Measurements from ENCODE around the gene CLPTM1L. TPM values are rescaled to one million over a fixed set of nuclear protein-coding genes. Genes with fewer than 3 reads are reported as not detected.

The CLPTM1L gene
- total and polyA plus RNA-seq, 9 of the 15 experiments (the other 6 are each of a cell fraction or from before 2014, with no cell fraction given): 3.5 to 217 (median 177) TPM

- TF ChIP-seq, protein P1, sequence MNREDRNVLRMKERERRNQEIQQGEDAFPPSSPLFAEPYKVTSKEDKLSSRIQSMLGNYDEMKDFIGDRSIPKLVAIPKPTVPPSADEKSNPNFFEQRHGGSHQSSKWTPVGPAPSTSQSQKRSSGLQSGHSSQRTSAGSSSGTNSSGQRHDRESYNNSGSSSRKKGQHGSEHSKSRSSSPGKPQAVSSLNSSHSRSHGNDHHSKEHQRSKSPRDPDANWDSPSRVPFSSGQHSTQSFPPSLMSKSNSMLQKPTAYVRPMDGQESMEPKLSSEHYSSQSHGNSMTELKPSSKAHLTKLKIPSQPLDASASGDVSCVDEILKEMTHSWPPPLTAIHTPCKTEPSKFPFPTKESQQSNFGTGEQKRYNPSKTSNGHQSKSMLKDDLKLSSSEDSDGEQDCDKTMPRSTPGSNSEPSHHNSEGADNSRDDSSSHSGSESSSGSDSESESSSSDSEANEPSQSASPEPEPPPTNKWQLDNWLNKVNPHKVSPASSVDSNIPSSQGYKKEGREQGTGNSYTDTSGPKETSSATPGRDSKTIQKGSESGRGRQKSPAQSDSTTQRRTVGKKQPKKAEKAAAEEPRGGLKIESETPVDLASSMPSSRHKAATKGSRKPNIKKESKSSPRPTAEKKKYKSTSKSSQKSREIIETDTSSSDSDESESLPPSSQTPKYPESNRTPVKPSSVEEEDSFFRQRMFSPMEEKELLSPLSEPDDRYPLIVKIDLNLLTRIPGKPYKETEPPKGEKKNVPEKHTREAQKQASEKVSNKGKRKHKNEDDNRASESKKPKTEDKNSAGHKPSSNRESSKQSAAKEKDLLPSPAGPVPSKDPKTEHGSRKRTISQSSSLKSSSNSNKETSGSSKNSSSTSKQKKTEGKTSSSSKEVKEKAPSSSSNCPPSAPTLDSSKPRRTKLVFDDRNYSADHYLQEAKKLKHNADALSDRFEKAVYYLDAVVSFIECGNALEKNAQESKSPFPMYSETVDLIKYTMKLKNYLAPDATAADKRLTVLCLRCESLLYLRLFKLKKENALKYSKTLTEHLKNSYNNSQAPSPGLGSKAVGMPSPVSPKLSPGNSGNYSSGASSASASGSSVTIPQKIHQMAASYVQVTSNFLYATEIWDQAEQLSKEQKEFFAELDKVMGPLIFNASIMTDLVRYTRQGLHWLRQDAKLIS (CRISPR knock-in tag; IDR thresholded peaks at IDR 0.05): no peak
These were observed 39.0 kb upstream of the CLPTM1L start (continued) for GRCh38 chr5:1383886-1384401.

GRCh38 chr5:1383344-1383743 lies 38.4 kb upstream of the CLPTM1L start:
- intact Hi-C loops (cut with micrococcal nuclease) (loop anchor here (10.0 kb wide), 1 partner anchor 261 kb away; no protein-coding TSS in a partner anchor), in situ Hi-C loops (cut with MboI) (no loop called here)
- no peak overlapping the region for H3K4me3 ChIP-seq
- H4K20me1 ChIP-seq (replicated peaks; ENCODE audit: control insufficient read depth, insufficient read depth, low read length): peaks cover 10% of the 10 kb centered on the region; the same call in 1 of the 2 replicates
- DNase-seq (ENCODE audit: extremely low read depth in 1 of 4, low spot score in 3 of 4) (no peak), FAIRE-seq (no peak), ATAC-seq (no peak)
- ChIA-PET CTCF (ENCODE audit: low intra/inter-chr PET ratio) (no interaction called here), POLR2A (no interaction called here)
- H3K27me3 ChIP-seq (ENCODE audit: control insufficient read depth in 2 of 2, insufficient read depth in 2 of 2, low read length in 2 of 2): peaks cover 57 to 91% of the 10 kb centered on the region in 2 experiments
- TF ChIP-seq ZNF212 (CRISPR knock-in tag; IDR thresholded peaks at IDR 0.05) (no peak), CTBP1 (IDR thresholded peaks at IDR 0.05; ENCODE audit: borderline replicate concordance) (no peak), ZNF408 (CRISPR knock-in tag; IDR thresholded peaks at IDR 0.05; ENCODE audit: low read depth) (no peak)
- TF ChIP-seq, protein P2, sequence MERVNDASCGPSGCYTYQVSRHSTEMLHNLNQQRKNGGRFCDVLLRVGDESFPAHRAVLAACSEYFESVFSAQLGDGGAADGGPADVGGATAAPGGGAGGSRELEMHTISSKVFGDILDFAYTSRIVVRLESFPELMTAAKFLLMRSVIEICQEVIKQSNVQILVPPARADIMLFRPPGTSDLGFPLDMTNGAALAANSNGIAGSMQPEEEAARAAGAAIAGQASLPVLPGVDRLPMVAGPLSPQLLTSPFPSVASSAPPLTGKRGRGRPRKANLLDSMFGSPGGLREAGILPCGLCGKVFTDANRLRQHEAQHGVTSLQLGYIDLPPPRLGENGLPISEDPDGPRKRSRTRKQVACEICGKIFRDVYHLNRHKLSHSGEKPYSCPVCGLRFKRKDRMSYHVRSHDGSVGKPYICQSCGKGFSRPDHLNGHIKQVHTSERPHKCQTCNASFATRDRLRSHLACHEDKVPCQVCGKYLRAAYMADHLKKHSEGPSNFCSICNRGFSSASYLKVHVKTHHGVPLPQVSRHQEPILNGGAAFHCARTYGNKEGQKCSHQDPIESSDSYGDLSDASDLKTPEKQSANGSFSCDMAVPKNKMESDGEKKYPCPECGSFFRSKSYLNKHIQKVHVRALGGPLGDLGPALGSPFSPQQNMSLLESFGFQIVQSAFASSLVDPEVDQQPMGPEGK (CRISPR knock-in tag; IDR thresholded peaks at IDR 0.05; ENCODE audit: borderline replicate concordance): no peak
- H3K9ac ChIP-seq (ENCODE audit: insufficient read depth in 1 of 2, low read depth in 2 of 2, low read length in 2 of 2): no peak overlapping the region
- no peaks in the 10 kb centered on the region for H3K79me2 ChIP-seq (ENCODE audit: control insufficient read depth, insufficient read depth, low read length)
- H3K9me3 ChIP-seq (replicated peaks; ENCODE audit: control insufficient read depth, insufficient read depth, low read depth, low read length): 0 out of 2 replicates have a peak, but pooled peaks cover 6% of the 10 kb centered on the region
- no peaks in the 10 kb centered on the region for H3K36me3 ChIP-seq (ENCODE audit: control insufficient read depth, insufficient read depth, low read length)
- WGBS (ENCODE audit: insufficient coverage, low coverage, missing lambda C conversion rate): 2% methylated on average over 17 of the region's 17 CpGs
- no peak overlapping the region for H3K27ac ChIP-seq (ENCODE audit: extremely low read depth, low read depth, low read length)
- H3K4me2 ChIP-seq (ENCODE audit: insufficient read depth, low read length): no peak overlapping the region
- BruUV-seq (replicated peaks): no TSS peak
- peaks cover 4 to 26% of the 10 kb centered on the region in 2 experiments; a peak in 3 of 5 replicates for H3K4me1 ChIP-seq (replicated peaks in 1 of 2; ENCODE audit: control insufficient read depth in 2 of 2, insufficient read depth in 2 of 2, low read length in 2 of 2)
- H3K9me1 ChIP-seq (ENCODE audit: control insufficient read depth, insufficient read depth, low read length): no peaks in the 10 kb centered on the region
- no peak overlapping the region for H2AFZ ChIP-seq (ENCODE audit: low read depth, low read length)

Data from K562 (cell line).